Kidney (tissue), 14 donors: Measurements from ENCODE around the gene SPESP1. TPM values are rescaled to one million over a fixed set of nuclear protein-coding genes. Genes with fewer than 3 reads are reported as not detected.

Source experiments
- DNase-seq, 5 donors: peaks; one replicate each; pipeline ENCODE4 v3.0.0-alpha.2; 2013 to 2020
- FAIRE-seq: peaks from 2 replicates; lab custom pipeline; 2012; peaks lifted over from hg19 to GRCh38; lab: Jason Lieb, UNC
- H3K27ac ChIP-seq, 2 donors: one replicate each; pipeline ENCODE4 v1.7.0; 2013; ENCODE audit warnings: low read depth in 2 of 2, low read length in 2 of 2, inconsistent platforms in 1 of 2
- H3K27me3 ChIP-seq: one replicate; pipeline ENCODE4 v1.7.1; 2013; ENCODE audit warnings: low read length, inconsistent platforms; ENCODE audit not compliant: control insufficient read depth, insufficient read depth
- H3K36me3 ChIP-seq, 3 donors: one replicate each; pipeline versions ENCODE4 v1.7.0 to v1.7.1; 2013; ENCODE audit warnings: low read length in 3 of 3, control low read depth in 1 of 3, inconsistent platforms in 1 of 3; ENCODE audit not compliant: insufficient read depth in 3 of 3, control insufficient read depth in 2 of 3
- H3K4me1 ChIP-seq, 3 donors: one replicate each; pipeline versions ENCODE4 v1.7.0 to v1.7.1; 2013; ENCODE audit warnings: low read length in 3 of 3, inconsistent platforms in 1 of 3, low read depth in 1 of 3; ENCODE audit not compliant: control insufficient read depth in 2 of 3, insufficient read depth in 2 of 3
- H3K4me3 ChIP-seq, 3 donors: one replicate each; pipeline versions ENCODE4 v1.7.0 to v1.8.1; 2013; ENCODE audit warnings: low read length in 3 of 3, control low read depth in 1 of 3, inconsistent platforms in 1 of 3
- H3K9ac ChIP-seq, 3 donors: one replicate each; pipeline versions ENCODE4 v1.7.0 to v1.7.1; 2013; ENCODE audit warnings: low read length in 3 of 3, control low read depth in 1 of 3, inconsistent platforms in 1 of 3
- H3K9me3 ChIP-seq, 3 donors: one replicate each; pipeline versions ENCODE4 v1.7.0 to v1.7.1; 2013; ENCODE audit warnings: low read length in 3 of 3, control low read depth in 1 of 3, inconsistent platforms in 1 of 3; ENCODE audit not compliant: control insufficient read depth in 2 of 3, insufficient read depth in 1 of 3
- intact Hi-C: fragments of 100-400 bp; cut with DNase I; formaldehyde crosslinking; loops from one replicate; pipeline ENCODE4 v1.11.1; 2022
- polyA plus RNA-seq: library from polyadenylated mRNA; stranded (reverse); fragments of 350-450 nt; fragmentation: Illumina TruSeq; extraction: RNeasy Lipid Tissue Mini Kit (QIAGEN cat#74804); gene quantifications from one replicate; pipeline ENCODE4 v1.2.3, GENCODE V29; 2014; ENCODE audit warnings: low read depth, low replicate concordance; ENCODE audit not compliant: insufficient read depth
- total RNA-seq: library from RNA; stranded (reverse); fragmentation: NEBNext Ultra II Directional; extraction: Animal tissue kit (Norgen Biotek cat#: 25700); gene quantifications from one replicate; pipeline ENCODE4 v1.2.1, GENCODE V29; 2021
- TF ChIP-seq, protein P1 (sequence below): IDR thresholded peaks from 3 replicates; pipeline ENCODE4 v1.5.1; 2012; ENCODE audit warnings: mild to moderate bottlenecking, moderate library complexity, borderline replicate concordance; ENCODE audit not compliant: insufficient read depth; ENCODE audit errors: extremely low read depth
- donor health status: control.
- donor health status: control.
- donor health status: control.
- donor health status: control.
- donor health status: control.
- donor health status: DM: yes; HTN: yes; CAD: no.
- donor health status: Normal renal cell carcinoma (clear cell type).

The SPESP1 gene
- total and polyA plus RNA-seq, 2 donors from 2014 or later = 3.7 to 4.1 TPM

DNA sequence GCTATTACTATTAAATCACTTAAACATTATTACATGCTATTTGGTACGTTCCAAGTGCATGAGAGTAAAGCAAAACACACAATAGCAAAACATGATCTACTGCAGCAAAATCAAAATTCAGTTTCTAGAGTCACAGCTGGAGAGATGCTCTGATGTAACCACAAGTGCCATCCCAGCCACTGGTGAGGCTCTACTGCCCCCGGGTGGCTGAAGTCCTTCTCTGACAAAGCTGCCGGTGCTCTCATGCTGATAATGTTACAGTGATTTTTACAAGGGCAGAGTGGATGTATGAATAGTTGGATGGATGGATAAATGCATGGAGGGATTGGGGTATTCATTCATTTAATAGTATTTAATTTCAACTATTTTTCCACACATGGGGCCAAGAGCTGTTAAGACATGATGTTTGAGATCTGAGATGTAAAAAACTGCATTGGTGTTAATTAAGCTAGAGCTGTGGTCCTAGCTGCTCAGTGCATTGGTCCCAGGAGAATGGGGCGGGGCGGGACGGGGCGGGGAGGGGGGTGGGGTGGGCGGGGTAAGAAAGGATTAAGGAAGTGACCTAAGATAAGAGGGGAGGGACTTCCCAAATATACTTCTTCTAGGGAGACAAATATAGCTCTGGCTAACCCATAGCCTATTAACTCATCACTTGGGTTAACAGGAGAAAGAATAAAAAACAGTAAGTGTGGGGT, 5.3 kb upstream of the SPESP1 start:
- H3K9me3 ChIP-seq = no peaks in the 10 kb centered on the region
- FAIRE-seq = peak; percentile 30
- H3K9ac ChIP-seq = no peak overlapping the region
- peak; percentile 80 to 90 (median 82) for DNase-seq
- intact Hi-C loops = loop anchor here (5.0 kb wide), 1 partner anchor 368 kb away; no protein-coding TSS in a partner anchor
- H3K4me1 ChIP-seq = no peaks in the 10 kb centered on the region
- no peaks in the 10 kb centered on the region for H3K36me3 ChIP-seq
- H3K27ac ChIP-seq = no peak overlapping the region
- H3K4me3 ChIP-seq = no peak overlapping the region
- H3K27me3 ChIP-seq = no peaks in the 10 kb centered on the region
- TF ChIP-seq, protein P1, sequence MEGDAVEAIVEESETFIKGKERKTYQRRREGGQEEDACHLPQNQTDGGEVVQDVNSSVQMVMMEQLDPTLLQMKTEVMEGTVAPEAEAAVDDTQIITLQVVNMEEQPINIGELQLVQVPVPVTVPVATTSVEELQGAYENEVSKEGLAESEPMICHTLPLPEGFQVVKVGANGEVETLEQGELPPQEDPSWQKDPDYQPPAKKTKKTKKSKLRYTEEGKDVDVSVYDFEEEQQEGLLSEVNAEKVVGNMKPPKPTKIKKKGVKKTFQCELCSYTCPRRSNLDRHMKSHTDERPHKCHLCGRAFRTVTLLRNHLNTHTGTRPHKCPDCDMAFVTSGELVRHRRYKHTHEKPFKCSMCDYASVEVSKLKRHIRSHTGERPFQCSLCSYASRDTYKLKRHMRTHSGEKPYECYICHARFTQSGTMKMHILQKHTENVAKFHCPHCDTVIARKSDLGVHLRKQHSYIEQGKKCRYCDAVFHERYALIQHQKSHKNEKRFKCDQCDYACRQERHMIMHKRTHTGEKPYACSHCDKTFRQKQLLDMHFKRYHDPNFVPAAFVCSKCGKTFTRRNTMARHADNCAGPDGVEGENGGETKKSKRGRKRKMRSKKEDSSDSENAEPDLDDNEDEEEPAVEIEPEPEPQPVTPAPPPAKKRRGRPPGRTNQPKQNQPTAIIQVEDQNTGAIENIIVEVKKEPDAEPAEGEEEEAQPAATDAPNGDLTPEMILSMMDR = peak; percentile 68

DNA sequence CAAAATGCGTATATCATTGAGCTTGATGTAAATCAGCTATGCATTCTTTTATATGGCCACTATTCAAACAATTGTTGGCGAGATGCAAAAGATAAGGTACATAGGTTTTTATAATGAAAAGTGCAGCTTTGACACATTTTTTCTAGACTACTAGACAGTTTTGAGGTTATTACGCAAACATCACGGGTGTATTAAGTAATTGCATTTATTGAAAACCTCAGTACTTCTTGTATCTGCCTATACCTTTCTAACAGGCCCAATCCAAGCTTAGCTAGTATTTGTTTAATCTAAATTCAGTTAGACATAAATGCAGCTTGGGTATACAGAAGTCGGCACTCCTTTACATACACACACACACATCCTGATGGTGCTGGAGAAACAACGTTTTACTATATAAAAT, 2.7 kb downstream of the SPESP1 start:
- Histone ChIP-seq H3K27me3 (no peaks in the 10 kb centered on the region), H3K4me1 (no peaks in the 10 kb centered on the region), H3K36me3 (no peaks in the 10 kb centered on the region), H3K27ac (no peak overlapping the region), H3K4me3 (no peak overlapping the region), H3K9me3 (no peaks in the 10 kb centered on the region), H3K9ac (no peak overlapping the region)
- no peak for FAIRE-seq
- TF ChIP-seq, protein P1 = no peak
- no peak for DNase-seq
- intact Hi-C loops = no loop called here

- Histone ChIP-seq H3K4me3 (no peak overlapping the region), H3K27me3 (no peaks in the 10 kb centered on the region), H3K27ac (no peak overlapping the region), H3K36me3 (no peaks in the 10 kb centered on the region), H3K9me3 (no peaks in the 10 kb centered on the region), H3K9ac (no peak overlapping the region), H3K4me1 (no peaks in the 10 kb centered on the region)
- TF ChIP-seq, protein P1 = no peak
- intact Hi-C loops = no loop called here
- FAIRE-seq = no peak
- peak in 2 of 5 donors; percentile 65 to 68 for DNase-seq
Observed at GRCh38 chr15:68934341-68934740, 4.0 kb downstream of the SPESP1 start.
